HUES48 (cell line): ENCODE results near the gene COL4A2.

Experiments
- H3K27ac ChIP-seq: one replicate; pipeline ENCODE4 v1.7.0; 2013; ENCODE audit warnings: low read depth, low read length, inconsistent platforms
- H3K27me3 ChIP-seq: 2 replicates; pipeline ENCODE4 v1.6.1; 2013; ENCODE audit warnings: mild to moderate bottlenecking, low read length; ENCODE audit not compliant: control insufficient read depth, insufficient read depth
- H3K36me3 ChIP-seq: 2 replicates; pipeline ENCODE4 v1.6.1; 2013; ENCODE audit warnings: low read length; ENCODE audit not compliant: control insufficient read depth, insufficient read depth
- H3K4me1 ChIP-seq: 2 replicates; pipeline ENCODE4 v1.6.1; 2013; ENCODE audit warnings: mild to moderate bottlenecking, low read length; ENCODE audit not compliant: control insufficient read depth, insufficient read depth
- H3K4me3 ChIP-seq: 2 replicates; pipeline ENCODE4 v1.5.1; 2013; ENCODE audit warnings: mild to moderate bottlenecking, low read depth, low read length
- H3K9ac ChIP-seq: 2 replicates; pipeline ENCODE4 v1.6.1; 2013; ENCODE audit warnings: mild to moderate bottlenecking, low read depth, low read length, moderate library complexity
- H3K9me3 ChIP-seq: 2 replicates; pipeline ENCODE4 v1.6.1; 2013; ENCODE audit warnings: low read length; ENCODE audit not compliant: control insufficient read depth, insufficient read depth

Gene COL4A2

GRCh38 chr13:110345701-110346100, 38.6 kb downstream of the COL4A2 start:
- H3K4me3 ChIP-seq, result no peak overlapping the region
- no peaks in the 10 kb centered on the region for H3K36me3 ChIP-seq
- no peaks in the 10 kb centered on the region for H3K27me3 ChIP-seq
- H3K27ac ChIP-seq, result no peak overlapping the region
- H3K9me3 ChIP-seq, result no peaks in the 10 kb centered on the region
- peaks cover 17% of the 10 kb centered on the region for H3K4me1 ChIP-seq
- no peak overlapping the region for H3K9ac ChIP-seq

DNA sequence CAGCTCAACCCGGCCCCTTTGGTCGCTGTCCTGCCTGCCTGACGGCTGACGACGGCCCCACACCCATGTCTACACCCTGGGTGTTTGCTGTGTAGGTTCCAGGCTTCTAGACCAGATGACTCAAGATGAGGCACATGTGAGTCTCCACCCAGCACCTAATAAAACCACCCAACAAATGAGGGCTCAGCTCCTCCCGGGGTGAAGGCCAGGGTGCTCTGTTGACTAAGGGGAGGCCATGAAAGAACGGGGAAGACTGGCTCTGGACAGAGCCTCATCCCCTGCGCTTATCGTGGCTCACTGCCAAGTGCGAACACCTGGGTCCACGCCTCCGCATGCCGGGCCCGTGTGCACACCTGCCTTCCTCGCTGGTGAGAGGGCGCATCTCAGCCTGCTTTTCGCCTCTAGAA, 39.6 kb downstream of the COL4A2 start:
- H3K27me3 ChIP-seq, result no peaks in the 10 kb centered on the region
- no peak overlapping the region for H3K27ac ChIP-seq
- no peaks in the 10 kb centered on the region for H3K9me3 ChIP-seq
- no peak overlapping the region for H3K4me3 ChIP-seq
- no peaks in the 10 kb centered on the region for H3K36me3 ChIP-seq
- H3K9ac ChIP-seq, result no peak overlapping the region
- peaks cover 12% of the 10 kb centered on the region for H3K4me1 ChIP-seq

GRCh38 chr13:110347088-110347487, 40.0 kb downstream of the COL4A2 start:
- Histone ChIP-seq H3K9ac (no peak overlapping the region), H3K36me3 (no peaks in the 10 kb centered on the region), H3K4me3 (no peak overlapping the region), H3K4me1 (peaks cover 8% of the 10 kb centered on the region), H3K27me3 (no peaks in the 10 kb centered on the region), H3K27ac (no peak overlapping the region), H3K9me3 (no peaks in the 10 kb centered on the region)

DNA sequence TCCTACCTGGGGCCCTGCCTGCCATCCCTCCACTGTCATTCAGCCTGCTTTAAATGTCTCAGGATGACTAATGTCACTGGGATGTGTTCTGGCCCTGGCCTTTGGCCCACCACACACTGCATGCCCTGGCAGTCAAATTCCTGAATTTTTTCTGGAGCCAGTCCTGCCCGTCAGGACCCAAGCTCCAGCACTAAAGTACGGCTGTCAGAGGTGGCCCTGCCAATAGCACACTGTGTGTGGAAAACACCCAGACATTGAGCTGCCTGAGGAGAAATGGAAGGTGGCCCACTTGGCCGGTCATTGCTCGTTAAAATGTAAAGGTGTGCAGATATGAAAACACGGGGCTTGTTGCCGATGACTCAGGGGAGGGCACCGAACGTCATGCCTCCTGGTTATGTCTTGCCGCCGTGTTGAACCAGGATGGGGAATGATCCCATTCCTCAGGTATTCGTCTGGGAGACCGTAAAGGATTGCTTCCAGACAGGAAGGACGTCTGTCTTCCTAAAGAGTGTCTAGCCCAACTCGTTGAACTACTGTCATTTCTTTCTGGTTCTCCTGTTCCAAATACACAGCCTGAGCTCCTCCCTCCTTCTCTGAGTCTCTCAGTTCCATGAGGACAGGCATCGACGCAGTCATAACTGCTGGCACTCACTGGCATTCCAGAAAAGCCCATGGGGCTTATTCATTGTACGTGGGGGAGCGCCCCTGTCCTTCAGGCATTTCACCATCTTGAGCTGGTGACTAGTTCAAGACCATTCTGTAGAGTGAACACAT, 40.6 kb downstream of the COL4A2 start:
- H3K9me3 ChIP-seq, result no peaks in the 10 kb centered on the region
- no peaks in the 10 kb centered on the region for H3K27me3 ChIP-seq
- 0 out of 2 replicates have a peak, but pooled peaks cover 3% of the 10 kb centered on the region for H3K4me1 ChIP-seq
- H3K9ac ChIP-seq, result no peak overlapping the region
- H3K27ac ChIP-seq, result no peak overlapping the region
- no peak overlapping the region for H3K4me3 ChIP-seq
- H3K36me3 ChIP-seq, result no peaks in the 10 kb centered on the region

DNA sequence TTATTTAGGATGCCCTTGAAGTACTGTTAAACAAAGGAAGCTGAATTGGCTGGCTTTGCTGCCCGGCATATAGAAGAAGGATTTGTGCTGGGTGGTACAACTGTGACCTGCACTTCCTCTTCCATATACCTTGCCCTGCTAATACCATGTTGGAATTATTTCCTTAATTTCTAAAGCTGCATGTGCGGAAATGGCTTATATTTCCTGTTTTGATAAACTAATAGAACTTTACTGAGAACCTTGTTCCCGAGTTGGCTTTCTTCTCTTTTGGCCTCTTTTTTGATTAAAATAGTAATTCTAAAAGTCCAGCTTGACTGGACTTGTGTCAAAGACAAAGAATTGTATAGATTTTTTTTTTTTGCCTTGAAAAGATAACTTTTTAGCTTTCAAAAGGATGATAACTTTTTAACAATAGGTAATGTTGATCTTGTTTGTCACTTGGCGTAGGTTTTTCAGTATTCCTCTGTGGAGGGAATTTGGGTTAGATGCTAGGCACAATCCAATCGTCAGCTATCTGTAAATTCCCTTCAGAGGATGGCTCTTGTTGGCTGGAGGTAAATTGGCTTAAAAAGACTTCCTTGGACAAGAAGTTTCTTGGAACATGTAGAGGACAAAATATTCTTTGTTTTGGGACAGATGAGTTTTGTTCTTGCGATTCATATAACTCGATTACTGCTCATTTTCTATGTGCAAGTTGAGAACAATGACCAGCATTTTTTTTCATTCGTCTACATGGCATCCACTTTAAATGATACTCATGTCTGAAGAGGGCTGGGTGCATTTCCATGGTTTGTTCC, 41.4 kb downstream of the COL4A2 start:
- Histone ChIP-seq H3K9ac (no peak overlapping the region), H3K4me3 (no peak overlapping the region), H3K9me3 (no peaks in the 10 kb centered on the region), H3K27me3 (no peaks in the 10 kb centered on the region), H3K4me1 (no peaks in the 10 kb centered on the region), H3K36me3 (no peaks in the 10 kb centered on the region), H3K27ac (no peak overlapping the region)

DNA sequence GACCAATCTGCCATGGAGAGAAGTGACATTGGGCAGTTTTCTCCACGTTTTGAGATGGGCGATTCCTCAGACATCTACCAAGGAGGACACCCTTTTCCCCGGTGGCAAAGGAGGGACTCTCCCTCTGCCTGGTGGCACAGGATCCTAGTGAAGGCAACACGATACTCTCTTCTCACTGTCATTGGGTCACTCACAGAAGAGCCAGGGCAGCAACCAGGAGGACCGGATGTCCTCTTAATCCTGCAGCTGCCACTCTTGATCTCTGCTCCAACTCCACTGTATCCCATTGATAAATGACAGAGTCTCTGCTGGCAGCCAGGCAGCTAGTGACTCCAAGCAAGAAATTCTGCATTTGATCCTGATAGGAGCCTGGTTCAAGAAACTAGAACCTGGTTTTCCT, 42.2 kb downstream of the COL4A2 start:
- Histone ChIP-seq H3K27ac (no peak overlapping the region), H3K4me3 (no peak overlapping the region), H3K9ac (no peak overlapping the region), H3K4me1 (peaks cover under 1% of the 10 kb centered on the region; the same call in 1 of the 2 replicates), H3K36me3 (no peaks in the 10 kb centered on the region), H3K9me3 (no peaks in the 10 kb centered on the region), H3K27me3 (no peaks in the 10 kb centered on the region)

DNA sequence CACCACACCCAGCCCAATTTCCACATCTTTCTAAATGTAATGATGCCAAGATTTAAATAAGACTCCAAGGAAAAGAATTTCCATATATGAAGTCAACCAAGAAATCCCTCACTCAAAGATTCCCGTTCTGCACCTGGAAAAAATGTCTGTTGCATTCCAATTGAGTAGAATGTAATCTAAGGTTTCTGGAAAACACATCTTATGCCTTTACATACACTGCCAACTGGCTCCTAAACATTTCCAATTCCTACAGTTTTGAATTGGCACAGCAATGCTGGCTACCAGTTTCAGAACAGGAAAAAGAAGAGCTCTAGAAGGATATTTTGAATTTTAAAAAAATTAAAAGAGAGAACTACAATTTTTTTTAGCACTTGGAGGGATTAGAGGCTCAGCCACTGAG, 43.0 kb downstream of the COL4A2 start:
- peaks cover 9% of the 10 kb centered on the region for H3K4me1 ChIP-seq
- no peaks in the 10 kb centered on the region for H3K27me3 ChIP-seq
- no peak overlapping the region for H3K27ac ChIP-seq
- H3K9me3 ChIP-seq, result no peaks in the 10 kb centered on the region
- no peaks in the 10 kb centered on the region for H3K36me3 ChIP-seq
- no peak overlapping the region for H3K9ac ChIP-seq
- H3K4me3 ChIP-seq, result no peak overlapping the region

DNA sequence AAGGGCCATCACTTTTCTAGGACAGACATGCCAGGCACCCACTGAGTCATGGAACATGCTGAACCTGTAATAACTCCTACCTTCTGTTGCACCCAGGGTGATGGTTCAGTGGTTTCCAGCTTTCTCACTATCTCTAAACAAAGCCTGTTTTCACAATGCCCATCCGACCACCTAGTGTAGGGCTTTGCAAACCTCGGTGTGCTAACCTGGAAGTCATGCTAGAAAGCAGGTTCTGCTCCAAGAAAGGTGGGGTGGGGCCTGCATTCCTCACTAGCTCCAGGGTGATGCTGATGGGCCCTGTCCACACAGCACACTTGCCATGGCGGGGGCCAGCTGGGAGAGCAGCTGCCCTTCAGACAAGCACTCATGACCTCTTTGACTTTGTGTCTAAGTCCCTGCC, 43.4 kb downstream of the COL4A2 start:
- Histone ChIP-seq H3K9ac (no peak overlapping the region), H3K4me3 (no peak overlapping the region), H3K9me3 (no peaks in the 10 kb centered on the region), H3K4me1 (peaks cover 10% of the 10 kb centered on the region), H3K27ac (no peak overlapping the region), H3K27me3 (no peaks in the 10 kb centered on the region), H3K36me3 (no peaks in the 10 kb centered on the region)

- Histone ChIP-seq H3K4me3 (no peak overlapping the region), H3K4me1 (peaks cover 10% of the 10 kb centered on the region), H3K36me3 (no peaks in the 10 kb centered on the region), H3K9ac (no peak overlapping the region), H3K9me3 (no peaks in the 10 kb centered on the region), H3K27ac (no peak overlapping the region), H3K27me3 (no peaks in the 10 kb centered on the region)
These were observed 44.7 kb downstream of the COL4A2 start for GRCh38 chr13:110351636-110352420.

DNA sequence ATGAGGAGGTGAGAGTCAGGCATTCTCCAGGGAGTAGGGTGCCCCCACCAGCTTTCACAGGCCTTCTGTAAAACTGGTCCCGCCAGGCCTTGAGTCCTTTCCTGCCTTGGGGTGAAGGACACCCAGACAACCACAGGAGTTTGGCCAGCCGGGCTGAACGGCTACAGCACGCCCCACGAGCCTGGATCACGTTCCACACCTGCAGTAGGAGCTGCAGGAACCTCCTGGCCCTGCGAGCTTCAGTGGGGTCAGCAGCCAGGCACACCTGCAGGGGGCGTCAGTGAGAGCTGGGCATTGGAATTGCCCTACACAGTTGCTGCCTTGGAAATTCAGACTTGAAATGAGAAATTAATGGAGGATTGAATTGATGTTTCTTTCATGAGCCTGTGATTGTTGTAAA, 45.7 kb downstream of the COL4A2 start:
- Histone ChIP-seq H3K4me1 (peaks cover 10% of the 10 kb centered on the region), H3K27me3 (no peaks in the 10 kb centered on the region), H3K9me3 (no peaks in the 10 kb centered on the region), H3K36me3 (no peaks in the 10 kb centered on the region), H3K4me3 (no peak overlapping the region), H3K9ac (no peak overlapping the region), H3K27ac (no peak overlapping the region)
